ENCODE measurements around the gene PCOLCE2.

PCOLCE2 gene

DNA sequence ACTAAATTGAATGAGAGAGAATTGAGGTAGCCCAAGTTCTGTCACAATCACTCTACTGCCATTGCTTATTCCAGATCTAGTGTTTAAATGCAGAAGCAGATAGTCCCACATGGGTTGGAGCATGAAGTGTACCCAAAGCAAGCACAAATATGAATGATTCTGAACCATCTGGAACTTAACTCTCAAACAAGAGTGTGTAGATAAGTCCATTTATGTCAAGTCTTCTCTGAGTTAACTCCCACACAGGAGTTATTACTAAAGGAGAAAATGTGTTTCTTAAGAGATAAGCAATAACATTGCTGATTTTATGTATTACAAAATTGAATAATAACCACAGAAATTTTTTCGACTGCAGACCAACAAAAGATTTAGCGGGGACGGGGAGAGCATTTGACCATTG is 41.0 kb upstream of the PCOLCE2 start:
- Histone ChIP-seq H3K27ac (ENCODE audit: low read length) (no peak overlapping the region), H3K4me3 (ENCODE audit: low read depth in 1 of 2, low read length in 2 of 2) (no peak overlapping the region), H3K4me2 (ENCODE audit: insufficient read depth, low read length) (no peak overlapping the region), H3K9me3 (ENCODE audit: insufficient read depth, low read length, severe bottlenecking) (no peaks in the 10 kb centered on the region), H3K27me3 (ENCODE audit: insufficient read depth, low read length, poor library complexity) (peaks cover 9% of the 10 kb centered on the region), H3K4me1 (ENCODE audit: insufficient read depth, low read length) (no peaks in the 10 kb centered on the region), H3K9ac (ENCODE audit: low read depth, low read length) (no peak overlapping the region), H4K20me1 (ENCODE audit: insufficient read depth, low read length) (no peaks in the 10 kb centered on the region), H3K79me2 (ENCODE audit: insufficient read depth, low read length) (no peaks in the 10 kb centered on the region), H2AFZ (ENCODE audit: low read depth, low read length) (no peak overlapping the region), H3K36me3 (ENCODE audit: insufficient read depth, low read length) (no peaks in the 10 kb centered on the region)
- no peak for TF ChIP-seq EZH2 (IDR thresholded peaks at IDR 0.05; ENCODE audit: borderline replicate concordance, low read depth, low read length, severe bottlenecking)
- TF ChIP-seq CTCF (IDR thresholded peaks at IDR 0.05; ENCODE audit: borderline replicate concordance, extremely low read depth, low read length, poor library complexity, severe bottlenecking): no peak
- DNase-seq: no peak
- no peak for ATAC-seq (ENCODE audit: insufficient read depth, low read depth)

DNA sequence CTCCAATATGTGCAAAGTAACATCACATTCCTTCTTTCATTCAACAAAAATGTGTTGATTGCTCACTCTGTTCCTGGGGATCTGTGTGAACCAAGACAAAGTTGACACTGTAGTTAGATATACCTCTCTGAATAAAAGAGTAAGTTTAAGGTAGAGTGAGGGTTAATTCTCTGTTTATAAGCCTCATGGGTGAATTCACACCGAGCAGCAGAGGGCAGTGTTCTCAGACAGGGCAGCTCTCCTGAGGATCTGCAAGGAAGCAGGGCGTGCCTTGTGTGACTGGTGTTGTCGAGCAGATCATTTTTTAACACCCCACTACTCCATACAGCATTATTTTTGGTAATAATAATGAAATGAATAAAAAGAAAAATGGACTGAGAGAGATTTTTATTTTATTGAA is 40.2 kb upstream of the PCOLCE2 start:
- H3K4me1 ChIP-seq (ENCODE audit: insufficient read depth, low read length): no peaks in the 10 kb centered on the region
- H2AFZ ChIP-seq (ENCODE audit: low read depth, low read length): no peak overlapping the region
- no peak overlapping the region for H3K4me3 ChIP-seq (ENCODE audit: low read depth in 1 of 2, low read length in 2 of 2)
- no peak overlapping the region for H3K9ac ChIP-seq (ENCODE audit: low read depth, low read length)
- H3K36me3 ChIP-seq (ENCODE audit: insufficient read depth, low read length): no peaks in the 10 kb centered on the region
- peaks cover 9% of the 10 kb centered on the region for H3K27me3 ChIP-seq (ENCODE audit: insufficient read depth, low read length, poor library complexity)
- ATAC-seq (ENCODE audit: insufficient read depth, low read depth) (peak; percentile 70), DNase-seq (peak; percentile 47)
- H3K9me3 ChIP-seq (ENCODE audit: insufficient read depth, low read length, severe bottlenecking): no peaks in the 10 kb centered on the region
- no peaks in the 10 kb centered on the region for H3K79me2 ChIP-seq (ENCODE audit: insufficient read depth, low read length)
- no peak overlapping the region for H3K27ac ChIP-seq (ENCODE audit: low read length)
- no peak for TF ChIP-seq EZH2 (IDR thresholded peaks at IDR 0.05; ENCODE audit: borderline replicate concordance, low read depth, low read length, severe bottlenecking)
- TF ChIP-seq CTCF (IDR thresholded peaks at IDR 0.05; ENCODE audit: borderline replicate concordance, extremely low read depth, low read length, poor library complexity, severe bottlenecking): peak; percentile 63
- H4K20me1 ChIP-seq (ENCODE audit: insufficient read depth, low read length): no peaks in the 10 kb centered on the region
- H3K4me2 ChIP-seq (ENCODE audit: insufficient read depth, low read length): no peak overlapping the region

DNA sequence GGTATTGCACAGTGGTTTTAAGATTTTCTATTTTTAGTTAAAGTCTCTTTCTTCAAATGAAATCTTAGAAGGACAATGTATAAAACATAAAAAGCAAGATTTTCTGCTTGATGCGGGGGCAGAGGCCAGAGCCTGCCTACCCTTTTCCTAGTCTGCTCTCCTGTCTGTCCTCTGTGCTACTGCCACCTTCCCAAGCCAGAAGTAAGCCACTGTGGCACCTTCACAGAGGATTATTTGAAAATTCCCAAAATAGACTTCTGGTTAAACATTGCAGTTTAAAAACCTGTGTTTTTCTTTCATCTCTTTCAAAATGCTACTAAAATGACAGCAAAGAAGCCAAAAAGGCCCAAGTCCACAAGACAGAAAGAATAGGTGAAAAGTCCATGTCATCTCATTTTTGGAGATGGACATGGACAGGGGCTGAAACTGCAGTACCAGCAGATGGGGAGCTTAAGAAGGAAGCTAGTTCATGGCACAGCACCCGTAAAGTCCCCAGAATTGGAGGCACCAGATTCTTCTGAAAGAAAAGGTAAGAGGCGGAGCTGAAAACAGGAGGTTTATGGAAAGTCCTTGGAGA is 37.6 kb upstream of the PCOLCE2 start:
- no peak for DNase-seq
- no peak for ATAC-seq (ENCODE audit: insufficient read depth, low read depth)
- Histone ChIP-seq H3K79me2 (ENCODE audit: insufficient read depth, low read length) (no peaks in the 10 kb centered on the region), H3K27ac (ENCODE audit: low read length) (no peak overlapping the region), H3K9ac (ENCODE audit: low read depth, low read length) (no peak overlapping the region), H3K4me1 (ENCODE audit: insufficient read depth, low read length) (no peaks in the 10 kb centered on the region), H3K4me2 (ENCODE audit: insufficient read depth, low read length) (no peak overlapping the region), H4K20me1 (ENCODE audit: insufficient read depth, low read length) (no peaks in the 10 kb centered on the region), H3K36me3 (ENCODE audit: insufficient read depth, low read length) (no peaks in the 10 kb centered on the region), H3K27me3 (ENCODE audit: insufficient read depth, low read length, poor library complexity) (peaks cover 6% of the 10 kb centered on the region), H2AFZ (ENCODE audit: low read depth, low read length) (no peak overlapping the region), H3K9me3 (ENCODE audit: insufficient read depth, low read length, severe bottlenecking) (no peaks in the 10 kb centered on the region), H3K4me3 (ENCODE audit: low read depth in 1 of 2, low read length in 2 of 2) (no peak overlapping the region)
- no peak for TF ChIP-seq EZH2 (IDR thresholded peaks at IDR 0.05; ENCODE audit: borderline replicate concordance, low read depth, low read length, severe bottlenecking)
- no peak for TF ChIP-seq CTCF (IDR thresholded peaks at IDR 0.05; ENCODE audit: borderline replicate concordance, extremely low read depth, low read length, poor library complexity, severe bottlenecking)

DNA sequence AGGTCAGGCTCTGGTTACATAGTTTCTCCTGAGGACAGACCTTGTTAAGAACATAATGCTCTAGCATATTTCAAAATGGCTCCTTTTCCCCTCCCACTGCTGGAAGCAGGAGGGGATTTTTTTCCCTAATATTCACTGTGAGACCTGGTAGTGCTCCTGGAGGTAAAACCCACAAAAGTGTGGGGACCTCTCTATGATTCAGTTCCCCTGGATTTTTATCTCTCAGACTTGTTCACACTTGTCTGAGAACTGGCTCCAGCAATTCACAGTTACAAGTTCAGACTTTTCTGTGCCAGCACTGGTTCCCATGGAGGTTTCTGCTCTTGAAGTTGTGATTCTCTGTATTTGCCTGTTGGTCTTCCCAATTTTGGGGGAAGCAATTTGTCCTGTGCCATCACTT is 36.3 kb upstream of the PCOLCE2 start:
- Histone ChIP-seq H3K4me2 (ENCODE audit: insufficient read depth, low read length) (no peak overlapping the region), H2AFZ (ENCODE audit: low read depth, low read length) (no peak overlapping the region), H3K79me2 (ENCODE audit: insufficient read depth, low read length) (no peaks in the 10 kb centered on the region), H3K27me3 (ENCODE audit: insufficient read depth, low read length, poor library complexity) (peaks cover 6% of the 10 kb centered on the region), H3K9ac (ENCODE audit: low read depth, low read length) (no peak overlapping the region), H3K9me3 (ENCODE audit: insufficient read depth, low read length, severe bottlenecking) (no peaks in the 10 kb centered on the region), H3K36me3 (ENCODE audit: insufficient read depth, low read length) (no peaks in the 10 kb centered on the region), H4K20me1 (ENCODE audit: insufficient read depth, low read length) (no peaks in the 10 kb centered on the region), H3K4me1 (ENCODE audit: insufficient read depth, low read length) (no peaks in the 10 kb centered on the region), H3K4me3 (ENCODE audit: low read depth in 1 of 2, low read length in 2 of 2) (no peak overlapping the region), H3K27ac (ENCODE audit: low read length) (no peak overlapping the region)
- no peak for TF ChIP-seq CTCF (IDR thresholded peaks at IDR 0.05; ENCODE audit: borderline replicate concordance, extremely low read depth, low read length, poor library complexity, severe bottlenecking)
- TF ChIP-seq EZH2 (IDR thresholded peaks at IDR 0.05; ENCODE audit: borderline replicate concordance, low read depth, low read length, severe bottlenecking): no peak
- no peak for DNase-seq
- no peak for ATAC-seq (ENCODE audit: insufficient read depth, low read depth)
